SK-N-SH (cell line): ENCODE measurements around the gene SERPINB13. TPM values are rescaled to one million over a fixed set of nuclear protein-coding genes. Genes with fewer than 3 reads are reported as not detected.

ENCODE experiments used
- CTCF ChIA-PET: fragments of 300-600, 350-600 bp; formaldehyde crosslinking; extraction: SDS; loops from one replicate; lab custom pipeline; 2021; lab: Yijun Ruan, JAX
- POLR2A ChIA-PET: fragments of 350-600 bp; sonication (Branson Sonifier 250); formaldehyde crosslinking; extraction: SDS; loops from one replicate; lab custom pipeline; 2020; ENCODE audit warnings: antibody characterized with exemption, inconsistent platforms; lab: Yijun Ruan, JAX
- DNase-seq: peaks from one replicate; pipeline ENCODE4 v3.0.0; 2012
- H2AFZ ChIP-seq: fragments of 200-600 bp; sonication (generic); 2 replicates; pipeline ENCODE4 v1.8.1; 2016; ENCODE audit warnings: antibody characterized with exemption, mild to moderate bottlenecking, low read depth
- H3F3A ChIP-seq: fragments of 200-600 bp; sonication (generic); replicated peaks from 2 replicates; pipeline ENCODE3; 2016; ENCODE audit warnings: antibody characterized with exemption, mild to moderate bottlenecking; ENCODE audit not compliant: insufficient read depth
- H3K27ac ChIP-seq, 2 experiments: fragments of 200-500 bp in 1 of 2; fragments of 200-600 bp in 1 of 2; sonication (Bioruptor generic) in 1 of 2; sonication (generic), shearing (Covaris generic) in 1 of 2; 2 replicates each; pipeline versions ENCODE4 v1.5.1 to v1.6.1; 2014 to 2016; ENCODE audit warnings: low read depth in 2 of 2, inconsistent platforms in 1 of 2, low read length in 1 of 2, mild to moderate bottlenecking in 1 of 2, mixed read lengths in 1 of 2
- H3K27me3 ChIP-seq: fragments of 200-600 bp; sonication (generic), shearing (Covaris generic); 2 replicates; pipeline ENCODE4 v1.6.1; 2016; ENCODE audit warnings: mixed run types; ENCODE audit not compliant: insufficient read depth
- H3K36me3 ChIP-seq, 2 experiments: fragments of 200-500 bp in 1 of 2; fragments of 200-600 bp in 1 of 2; sonication (Bioruptor generic) in 1 of 2; sonication (generic) in 1 of 2; replicated peaks in 1 of 2; 2 replicates each; pipeline versions ENCODE3 to v1.5.1; 2014 to 2016; ENCODE audit warnings: low read length in 1 of 2, mild to moderate bottlenecking in 1 of 2; ENCODE audit not compliant: insufficient read depth in 2 of 2, control insufficient read depth in 1 of 2
- H3K4me1 ChIP-seq, 2 experiments: fragments of 200-500 bp in 1 of 2; fragments of 200-600 bp in 1 of 2; sonication (Bioruptor generic) in 1 of 2; sonication (generic), shearing (Covaris generic) in 1 of 2; 2 replicates each; pipeline versions ENCODE4 v1.5.1 to v1.6.1; 2014 to 2016; ENCODE audit warnings: low read depth in 1 of 2, low read length in 1 of 2, mixed run types in 1 of 2; ENCODE audit not compliant: insufficient read depth in 2 of 2, control insufficient read depth in 1 of 2
- H3K4me2 ChIP-seq: fragments of 200-600 bp; sonication (generic), shearing (Covaris generic); 2 replicates; pipeline ENCODE4 v1.6.1; 2017; ENCODE audit warnings: mixed run types
- H3K4me3 ChIP-seq, 2 experiments: fragments of 200-500 bp in 1 of 2; fragments of 200-600 bp in 1 of 2; sonication (Bioruptor generic) in 1 of 2; sonication (generic), shearing (Covaris generic) in 1 of 2; 2 replicates each; pipeline versions ENCODE4 v1.5.1 to v1.8.1; 2014 to 2016; ENCODE audit warnings: low read depth in 2 of 2, inconsistent platforms in 1 of 2, low read length in 1 of 2, mild to moderate bottlenecking in 1 of 2, mixed read lengths in 1 of 2, moderate library complexity in 1 of 2
- H3K79me2 ChIP-seq: fragments of 200-600 bp; sonication (generic); 2 replicates; pipeline ENCODE4 v1.8.1; 2017; ENCODE audit warnings: mild to moderate bottlenecking; ENCODE audit not compliant: insufficient read depth
- H3K9ac ChIP-seq: fragments of 200-600 bp; sonication (generic); 2 replicates; pipeline ENCODE4 v1.6.1; 2017; ENCODE audit warnings: mixed run types
- H3K9me2 ChIP-seq: fragments of 200-600 bp; sonication (generic); 2 replicates; pipeline ENCODE4 v1.6.1; 2017; ENCODE audit warnings: mixed run types
- H3K9me3 ChIP-seq: fragments of 200-600 bp; sonication (generic); 2 replicates; pipeline ENCODE4 v1.6.1; 2017; ENCODE audit warnings: mixed run types, mild to moderate bottlenecking, moderate library complexity
- H4K20me1 ChIP-seq: fragments of 200-600 bp; sonication (generic); 2 replicates; pipeline ENCODE4 v1.6.1; 2017; ENCODE audit warnings: mild to moderate bottlenecking, mixed run types; ENCODE audit not compliant: insufficient read depth
- ELF1 ChIP-seq: IDR thresholded peaks from 2 replicates; pipeline ENCODE4 v1.4.0; 2012
- EP300 ChIP-seq, 2 experiments: IDR thresholded peaks; 2 replicates each; pipeline versions ENCODE4 v1.4.0 to v1.6.1; 2012; ENCODE audit warnings: borderline replicate concordance in 1 of 2, low read depth in 1 of 2, low read length in 1 of 2
- GABPA ChIP-seq: IDR thresholded peaks from 2 replicates; pipeline ENCODE4 v1.4.0; 2012; ENCODE audit warnings: low read depth, mild to moderate bottlenecking
- JUND ChIP-seq: IDR thresholded peaks from 2 replicates; pipeline ENCODE4 v1.4.0; 2012
- NFIC ChIP-seq: IDR thresholded peaks from 2 replicates; pipeline ENCODE4 v1.4.0; 2012; ENCODE audit warnings: borderline replicate concordance
- RFX5 ChIP-seq: IDR thresholded peaks from 2 replicates; pipeline ENCODE4 v1.6.1; 2012; ENCODE audit warnings: mild to moderate bottlenecking, improper control_type of control experiment, low read length
- SIN3A ChIP-seq: IDR thresholded peaks from 2 replicates; pipeline ENCODE4 v1.6.1; 2012; ENCODE audit warnings: low read depth, mild to moderate bottlenecking, low read length, moderate library complexity, borderline replicate concordance
- TCF12 ChIP-seq: IDR thresholded peaks from 2 replicates; pipeline ENCODE4 v1.4.0; 2012
- WGBS: methylation state at CpG from one replicate; pipeline ENCODE4 v1.1.6; 2017; ENCODE audit warnings: low lambda C conversion rate; 5-methylcytosine and 5-hydroxymethylcytosine counted together
- polyA plus RNA-seq, 3 experiments: library from polyadenylated mRNA; depleted of rRNA; stranded (reverse); fragments of >200 nt; gene quantifications; 2 replicates each; pipeline ENCODE4 v1.2.3, GENCODE V29; 2012
- TF ChIP-seq, protein P1 (sequence below): IDR thresholded peaks from 2 replicates; pipeline ENCODE4 v1.6.1; 2012; ENCODE audit warnings: mild to moderate bottlenecking, low read depth, low read length, moderate library complexity
- TF ChIP-seq, protein P2 (sequence below): IDR thresholded peaks from 2 replicates; pipeline ENCODE4; 2012
- TF ChIP-seq, protein P3 (sequence below): fragments of 200-600 bp; sonication (generic); IDR thresholded peaks from 2 replicates; pipeline ENCODE4 v1.6.1; 2017; ENCODE audit warnings: antibody characterized with exemption, mild to moderate bottlenecking, moderate library complexity
- TF ChIP-seq, protein P4 (sequence below): IDR thresholded peaks from 2 replicates; pipeline ENCODE4 v1.4.0; 2012; ENCODE audit warnings: low read depth, borderline replicate concordance

The SERPINB13 gene
- polyA plus RNA-seq, 1 of the 3 experiments (the other 2 are of a cell fraction) = not detected

DNA sequence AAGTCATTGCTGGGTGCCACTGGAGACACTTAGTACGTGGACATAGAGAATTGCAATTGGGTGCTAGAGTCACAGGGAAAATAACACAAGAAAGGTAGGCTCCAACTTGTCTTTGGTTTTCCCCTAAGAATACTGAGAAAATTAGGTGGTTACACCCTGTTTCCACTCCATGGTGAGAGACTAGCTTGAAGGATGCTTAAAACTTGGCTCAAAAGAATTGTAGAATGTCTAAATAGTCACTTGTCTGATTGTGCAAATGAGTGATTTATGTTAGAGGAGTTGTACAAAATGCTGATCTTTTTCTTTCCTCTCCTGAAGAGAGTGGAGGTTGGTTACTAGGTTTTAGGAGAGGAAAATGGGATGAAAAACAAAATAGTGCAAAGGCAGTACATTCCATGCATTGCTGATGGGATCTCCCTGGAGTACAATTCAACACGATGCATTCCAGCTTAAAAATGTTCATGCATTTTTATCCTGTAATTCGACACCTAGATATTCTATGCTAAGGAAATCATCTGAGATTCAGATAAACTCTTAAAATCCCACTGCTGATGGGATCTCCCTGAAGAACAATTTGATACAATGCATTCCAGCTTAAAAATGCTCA is 47.1 kb upstream of the SERPINB13 start (continued):
- TF ChIP-seq, protein P1, sequence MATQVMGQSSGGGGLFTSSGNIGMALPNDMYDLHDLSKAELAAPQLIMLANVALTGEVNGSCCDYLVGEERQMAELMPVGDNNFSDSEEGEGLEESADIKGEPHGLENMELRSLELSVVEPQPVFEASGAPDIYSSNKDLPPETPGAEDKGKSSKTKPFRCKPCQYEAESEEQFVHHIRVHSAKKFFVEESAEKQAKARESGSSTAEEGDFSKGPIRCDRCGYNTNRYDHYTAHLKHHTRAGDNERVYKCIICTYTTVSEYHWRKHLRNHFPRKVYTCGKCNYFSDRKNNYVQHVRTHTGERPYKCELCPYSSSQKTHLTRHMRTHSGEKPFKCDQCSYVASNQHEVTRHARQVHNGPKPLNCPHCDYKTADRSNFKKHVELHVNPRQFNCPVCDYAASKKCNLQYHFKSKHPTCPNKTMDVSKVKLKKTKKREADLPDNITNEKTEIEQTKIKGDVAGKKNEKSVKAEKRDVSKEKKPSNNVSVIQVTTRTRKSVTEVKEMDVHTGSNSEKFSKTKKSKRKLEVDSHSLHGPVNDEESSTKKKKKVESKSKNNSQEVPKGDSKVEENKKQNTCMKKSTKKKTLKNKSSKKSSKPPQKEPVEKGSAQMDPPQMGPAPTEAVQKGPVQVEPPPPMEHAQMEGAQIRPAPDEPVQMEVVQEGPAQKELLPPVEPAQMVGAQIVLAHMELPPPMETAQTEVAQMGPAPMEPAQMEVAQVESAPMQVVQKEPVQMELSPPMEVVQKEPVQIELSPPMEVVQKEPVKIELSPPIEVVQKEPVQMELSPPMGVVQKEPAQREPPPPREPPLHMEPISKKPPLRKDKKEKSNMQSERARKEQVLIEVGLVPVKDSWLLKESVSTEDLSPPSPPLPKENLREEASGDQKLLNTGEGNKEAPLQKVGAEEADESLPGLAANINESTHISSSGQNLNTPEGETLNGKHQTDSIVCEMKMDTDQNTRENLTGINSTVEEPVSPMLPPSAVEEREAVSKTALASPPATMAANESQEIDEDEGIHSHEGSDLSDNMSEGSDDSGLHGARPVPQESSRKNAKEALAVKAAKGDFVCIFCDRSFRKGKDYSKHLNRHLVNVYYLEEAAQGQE = no peak

DNA sequence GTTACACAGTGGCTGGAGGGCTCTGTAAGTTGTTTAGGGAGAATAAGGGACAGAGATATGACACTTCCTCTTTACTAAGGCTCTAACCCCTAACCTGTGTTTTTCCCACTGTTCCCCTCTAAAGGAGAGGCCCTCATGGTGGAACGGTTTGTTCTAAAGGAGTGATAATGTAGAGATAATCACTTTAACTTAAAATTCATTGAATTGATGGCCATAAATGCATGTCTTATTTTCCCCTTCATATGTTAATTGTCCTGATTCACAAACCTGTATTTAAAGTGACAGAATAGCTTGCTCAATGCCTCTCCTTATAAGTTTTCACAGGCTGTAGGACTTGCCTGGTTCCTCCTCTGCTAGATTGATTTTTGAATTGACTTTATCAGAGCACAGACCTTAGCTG is 45.1 kb upstream of the SERPINB13 start, which contains the start of gene SERPINB12:
Gene SERPINB12 (plus strand): TSS at position 301 of the 400 bp plus-strand sequence. CDS start 13,791 bp downstream, outside the sequence.
- CTCF ChIA-PET = interaction anchor here (0.9 to 3.4 kb wide), 3 partner anchors 24 to 37 kb away, joined by 4 to 13 read pairs (median 4); no protein-coding TSS in a partner anchor
- 4% methylated on average over 1 of the region's 1 CpG for WGBS
- POLR2A ChIA-PET = no interaction called here

More for the DNA sequence above, 45.1 kb upstream of the SERPINB13 start, which contains the start of gene SERPINB12:
- H4K20me1 ChIP-seq = no peaks in the 10 kb centered on the region
- H3K79me2 ChIP-seq = no peaks in the 10 kb centered on the region
- no peak within 1 kb of the TSS for H3K4me2 ChIP-seq
- no peak for DNase-seq
- no peak within 1 kb of the TSS for H3K27ac ChIP-seq
- no peak within 1 kb of the TSS for H2AFZ ChIP-seq
- H3K9ac ChIP-seq = no peak within 1 kb of the TSS
- H3K4me3 ChIP-seq = no peak within 1 kb of the TSS
- no peaks in the 10 kb centered on the region; a peak in 1 of 4 replicates for H3K4me1 ChIP-seq
- H3K27me3 ChIP-seq = no peaks in the 10 kb centered on the region
- H3F3A ChIP-seq = no peaks in the 10 kb centered on the region
- H3K36me3 ChIP-seq = no peaks in the 10 kb centered on the region
- H3K9me2 ChIP-seq = no peaks in the 10 kb centered on the region
- H3K9me3 ChIP-seq = no peaks in the 10 kb centered on the region
- TF ChIP-seq ELF1 (no peak), RFX5 (no peak), EP300 (IDR thresholded peaks at IDR 0.05; ENCODE audit: borderline replicate concordance in 1 of 2, low read depth in 1 of 2, low read length in 1 of 2) (no peak), GABPA (no peak), JUND (no peak), NFIC (no peak), TCF12 (no peak), SIN3A (no peak)
- TF ChIP-seq, protein P2, sequence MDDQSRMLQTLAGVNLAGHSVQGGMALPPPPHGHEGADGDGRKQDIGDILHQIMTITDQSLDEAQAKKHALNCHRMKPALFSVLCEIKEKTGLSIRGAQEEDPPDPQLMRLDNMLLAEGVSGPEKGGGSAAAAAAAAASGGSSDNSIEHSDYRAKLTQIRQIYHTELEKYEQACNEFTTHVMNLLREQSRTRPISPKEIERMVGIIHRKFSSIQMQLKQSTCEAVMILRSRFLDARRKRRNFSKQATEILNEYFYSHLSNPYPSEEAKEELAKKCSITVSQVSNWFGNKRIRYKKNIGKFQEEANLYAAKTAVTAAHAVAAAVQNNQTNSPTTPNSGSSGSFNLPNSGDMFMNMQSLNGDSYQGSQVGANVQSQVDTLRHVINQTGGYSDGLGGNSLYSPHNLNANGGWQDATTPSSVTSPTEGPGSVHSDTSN = no peak
- TF ChIP-seq, protein P3, sequence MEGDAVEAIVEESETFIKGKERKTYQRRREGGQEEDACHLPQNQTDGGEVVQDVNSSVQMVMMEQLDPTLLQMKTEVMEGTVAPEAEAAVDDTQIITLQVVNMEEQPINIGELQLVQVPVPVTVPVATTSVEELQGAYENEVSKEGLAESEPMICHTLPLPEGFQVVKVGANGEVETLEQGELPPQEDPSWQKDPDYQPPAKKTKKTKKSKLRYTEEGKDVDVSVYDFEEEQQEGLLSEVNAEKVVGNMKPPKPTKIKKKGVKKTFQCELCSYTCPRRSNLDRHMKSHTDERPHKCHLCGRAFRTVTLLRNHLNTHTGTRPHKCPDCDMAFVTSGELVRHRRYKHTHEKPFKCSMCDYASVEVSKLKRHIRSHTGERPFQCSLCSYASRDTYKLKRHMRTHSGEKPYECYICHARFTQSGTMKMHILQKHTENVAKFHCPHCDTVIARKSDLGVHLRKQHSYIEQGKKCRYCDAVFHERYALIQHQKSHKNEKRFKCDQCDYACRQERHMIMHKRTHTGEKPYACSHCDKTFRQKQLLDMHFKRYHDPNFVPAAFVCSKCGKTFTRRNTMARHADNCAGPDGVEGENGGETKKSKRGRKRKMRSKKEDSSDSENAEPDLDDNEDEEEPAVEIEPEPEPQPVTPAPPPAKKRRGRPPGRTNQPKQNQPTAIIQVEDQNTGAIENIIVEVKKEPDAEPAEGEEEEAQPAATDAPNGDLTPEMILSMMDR = no peak
- TF ChIP-seq, protein P4, sequence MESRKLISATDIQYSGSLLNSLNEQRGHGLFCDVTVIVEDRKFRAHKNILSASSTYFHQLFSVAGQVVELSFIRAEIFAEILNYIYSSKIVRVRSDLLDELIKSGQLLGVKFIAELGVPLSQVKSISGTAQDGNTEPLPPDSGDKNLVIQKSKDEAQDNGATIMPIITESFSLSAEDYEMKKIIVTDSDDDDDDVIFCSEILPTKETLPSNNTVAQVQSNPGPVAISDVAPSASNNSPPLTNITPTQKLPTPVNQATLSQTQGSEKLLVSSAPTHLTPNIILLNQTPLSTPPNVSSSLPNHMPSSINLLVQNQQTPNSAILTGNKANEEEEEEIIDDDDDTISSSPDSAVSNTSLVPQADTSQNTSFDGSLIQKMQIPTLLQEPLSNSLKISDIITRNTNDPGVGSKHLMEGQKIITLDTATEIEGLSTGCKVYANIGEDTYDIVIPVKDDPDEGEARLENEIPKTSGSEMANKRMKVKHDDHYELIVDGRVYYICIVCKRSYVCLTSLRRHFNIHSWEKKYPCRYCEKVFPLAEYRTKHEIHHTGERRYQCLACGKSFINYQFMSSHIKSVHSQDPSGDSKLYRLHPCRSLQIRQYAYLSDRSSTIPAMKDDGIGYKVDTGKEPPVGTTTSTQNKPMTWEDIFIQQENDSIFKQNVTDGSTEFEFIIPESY = no peak
